ENCODE measurements around the gene UQCC2. TPM values are rescaled to one million over a fixed set of nuclear protein-coding genes. Genes with fewer than 3 reads are reported as not detected.

The UQCC2 gene
- polyA plus RNA-seq, 4 donors, result 55.9 to 87.9 (median 59.4) TPM

GRCh38 chr6:33693186-33694105 lies 18.1 kb downstream of the UQCC2 start:
- no peak for DNase-seq (ENCODE audit: low read depth in 4 of 4, low spot score in 2 of 4)

GRCh38 chr6:33692760-33693158 lies 18.7 kb downstream of the UQCC2 start:
- DNase-seq (ENCODE audit: low read depth in 4 of 4, low spot score in 2 of 4), result no peak

GRCh38 chr6:33692078-33692759 lies 19.3 kb downstream of the UQCC2 start:
- no peak for DNase-seq (ENCODE audit: low read depth in 4 of 4, low spot score in 2 of 4)

GRCh38 chr6:33691456-33692077 lies 19.9 kb downstream of the UQCC2 start:
- DNase-seq (ENCODE audit: low read depth in 4 of 4, low spot score in 2 of 4), result no peak

GRCh38 chr6:33690766-33691165 lies 20.7 kb downstream of the UQCC2 start:
- no peak for DNase-seq (ENCODE audit: low read depth in 4 of 4, low spot score in 2 of 4)

- DNase-seq (ENCODE audit: low read depth in 4 of 4, low spot score in 2 of 4), result no peak
Measured at GRCh38 chr6:33689879-33690278, 21.6 kb downstream of the UQCC2 start.

- no peak for DNase-seq (ENCODE audit: low read depth in 4 of 4, low spot score in 2 of 4)
Measured at GRCh38 chr6:33689148-33689494, 22.4 kb downstream of the UQCC2 start.

- no peak for DNase-seq (ENCODE audit: low read depth in 4 of 4, low spot score in 2 of 4)
Measured at GRCh38 chr6:33688451-33689147, 22.9 kb downstream of the UQCC2 start.

GRCh38 chr6:33688006-33688405 lies 23.5 kb downstream of the UQCC2 start:
- no peak for DNase-seq (ENCODE audit: low read depth in 4 of 4, low spot score in 2 of 4)

GRCh38 chr6:33686981-33687975 lies 24.2 kb downstream of the UQCC2 start:
- no peak for DNase-seq (ENCODE audit: low read depth in 4 of 4, low spot score in 2 of 4)

GRCh38 chr6:33686225-33686924 lies 25.1 kb downstream of the UQCC2 start:
- no peak for DNase-seq (ENCODE audit: low read depth in 4 of 4, low spot score in 2 of 4)

- DNase-seq (ENCODE audit: low read depth in 4 of 4, low spot score in 2 of 4), result no peak
Measured at GRCh38 chr6:33685411-33686224, 25.9 kb downstream of the UQCC2 start.

- no peak for DNase-seq (ENCODE audit: low read depth in 4 of 4, low spot score in 2 of 4)
Measured at GRCh38 chr6:33684983-33685382, 26.5 kb downstream of the UQCC2 start.

GRCh38 chr6:33684428-33684896 lies 27.0 kb downstream of the UQCC2 start:
- DNase-seq (ENCODE audit: low read depth in 4 of 4, low spot score in 2 of 4), result no peak

- DNase-seq (ENCODE audit: low read depth in 4 of 4, low spot score in 2 of 4), result no peak
Measured at GRCh38 chr6:33683576-33684427, 27.7 kb downstream of the UQCC2 start.

- DNase-seq (ENCODE audit: low read depth in 4 of 4, low spot score in 2 of 4), result no peak
Measured at GRCh38 chr6:33683051-33683571, 28.4 kb downstream of the UQCC2 start.

GRCh38 chr6:33682341-33682740 lies 29.2 kb downstream of the UQCC2 start:
- DNase-seq (ENCODE audit: low read depth in 4 of 4, low spot score in 2 of 4), result no peak

Measured in left renal cortex interstitium (tissue), 4 donors.